ENCODE results near the gene TOMM7. TPM values are rescaled to one million over a fixed set of nuclear protein-coding genes. Genes with fewer than 3 reads are reported as not detected.

Gene TOMM7
- total and polyA plus RNA-seq, 12 donors: 149 to 532 (median 523) TPM

DNA sequence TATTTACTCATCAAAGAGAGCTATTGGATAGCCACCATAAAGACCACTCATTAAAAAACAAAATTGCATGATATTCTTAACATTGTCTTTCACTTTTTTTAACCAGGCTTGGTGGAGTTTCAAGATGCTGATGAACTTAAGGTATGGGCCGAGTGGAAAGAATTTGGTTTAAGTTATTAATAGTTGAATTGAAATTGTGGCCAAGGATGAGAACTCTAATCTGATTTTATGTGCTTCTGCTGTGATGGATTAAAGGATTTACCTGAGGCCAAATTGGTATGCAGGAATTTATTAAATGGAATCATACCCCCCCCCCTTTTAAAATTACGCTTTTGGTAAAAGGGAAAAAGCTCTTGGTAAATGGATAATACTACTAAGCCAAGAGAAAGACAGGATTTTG lies 33.8 kb upstream of the TOMM7 start:
- H3K36me3 ChIP-seq: peaks cover 0 to 49% (median 12%) of the 10 kb centered on the region in 9 donors
- H3K9me3 ChIP-seq: no peaks in the 10 kb centered on the region
- intact Hi-C loops (cut with DNase I): loop anchor here in 8 of 10 donors (5.0 to 10.0 kb wide), 6 partner anchors 34 to 294 kb away; partner anchors contain the start of genes HYCC1 (in 4 of the 8) and TOMM7 (in 1 of the 8)
- H3K27ac ChIP-seq: peak overlapping the region in 8 of 10 donors; percentile 17 to 99 (median 94)
- H3K27me3 ChIP-seq: no peaks in the 10 kb centered on the region
- H3K4me1 ChIP-seq: peaks cover 0 to 54% (median 41%) of the 10 kb centered on the region in 9 donors
- TF ChIP-seq, protein P1, sequence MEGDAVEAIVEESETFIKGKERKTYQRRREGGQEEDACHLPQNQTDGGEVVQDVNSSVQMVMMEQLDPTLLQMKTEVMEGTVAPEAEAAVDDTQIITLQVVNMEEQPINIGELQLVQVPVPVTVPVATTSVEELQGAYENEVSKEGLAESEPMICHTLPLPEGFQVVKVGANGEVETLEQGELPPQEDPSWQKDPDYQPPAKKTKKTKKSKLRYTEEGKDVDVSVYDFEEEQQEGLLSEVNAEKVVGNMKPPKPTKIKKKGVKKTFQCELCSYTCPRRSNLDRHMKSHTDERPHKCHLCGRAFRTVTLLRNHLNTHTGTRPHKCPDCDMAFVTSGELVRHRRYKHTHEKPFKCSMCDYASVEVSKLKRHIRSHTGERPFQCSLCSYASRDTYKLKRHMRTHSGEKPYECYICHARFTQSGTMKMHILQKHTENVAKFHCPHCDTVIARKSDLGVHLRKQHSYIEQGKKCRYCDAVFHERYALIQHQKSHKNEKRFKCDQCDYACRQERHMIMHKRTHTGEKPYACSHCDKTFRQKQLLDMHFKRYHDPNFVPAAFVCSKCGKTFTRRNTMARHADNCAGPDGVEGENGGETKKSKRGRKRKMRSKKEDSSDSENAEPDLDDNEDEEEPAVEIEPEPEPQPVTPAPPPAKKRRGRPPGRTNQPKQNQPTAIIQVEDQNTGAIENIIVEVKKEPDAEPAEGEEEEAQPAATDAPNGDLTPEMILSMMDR (IDR thresholded peaks at IDR 0.05): no peak
- ATAC-seq (no peak), DNase-seq (no peak)
- H3K4me3 ChIP-seq: no peak overlapping the region
- WGBS, 2 donors: 54 to 85% methylated on average over 2 of the region's 2 CpGs

GRCh38 chr7:22855049-22855392 lies 32.4 kb upstream of the TOMM7 start:
- intact Hi-C loops (cut with DNase I): loop anchor here in 8 of 10 donors (2.0 to 10.0 kb wide), 8 partner anchors 32 to 293 kb away; partner anchors contain the start of genes HYCC1 (in 5 of the 8) and TOMM7 (in 2 of the 8)
- Histone ChIP-seq H3K4me1 (peaks cover 0 to 49% (median 41%) of the 10 kb centered on the region in 9 donors), H3K27me3 (no peaks in the 10 kb centered on the region), H3K9me3 (no peaks in the 10 kb centered on the region), H3K36me3 (peaks cover 0 to 38% (median 12%) of the 10 kb centered on the region in 9 donors), H3K27ac (peak overlapping the region; percentile 90 to 99 (median 95)), H3K4me3 (peak overlapping the region; percentile 61 to 87 (median 74))
- no peak for ATAC-seq
- DNase-seq: no peak
- 35 to 41% methylated on average over 9 of the region's 9 CpGs for WGBS, 2 donors
- TF ChIP-seq, protein P1 (IDR thresholded peaks at IDR 0.05): no peak

GRCh38 chr7:22854158-22855048 lies 31.8 kb upstream of the TOMM7 start:
- H3K4me1 ChIP-seq: peaks cover 0 to 45% (median 36%) of the 10 kb centered on the region in 9 donors
- H3K27me3 ChIP-seq: no peaks in the 10 kb centered on the region
- H3K4me3 ChIP-seq: peak overlapping the region; percentile 61 to 87 (median 74)
- ATAC-seq (peak; percentile 84 to 97 (median 88)), DNase-seq (peak; percentile 88 to 89)
- TF ChIP-seq, protein P1 (IDR thresholded peaks at IDR 0.05): peak in 8 of 9 donors; percentile 5 to 97 (median 94)
- WGBS, 2 donors: 0 to 1% methylated on average over 60 to 75 of the region's 76 CpGs
- peaks cover 0 to 34% (median 12%) of the 10 kb centered on the region in 9 donors for H3K36me3 ChIP-seq
- H3K9me3 ChIP-seq: no peaks in the 10 kb centered on the region
- intact Hi-C loops (cut with DNase I): loop anchor here in 8 of 10 donors (1.0 to 10.0 kb wide), 10 partner anchors 32 to 292 kb away; partner anchors contain the start of genes HYCC1 (in 8 of the 8) and TOMM7 (in 2 of the 8)
- H3K27ac ChIP-seq: peak overlapping the region; percentile 90 to 99 (median 95)

DNA sequence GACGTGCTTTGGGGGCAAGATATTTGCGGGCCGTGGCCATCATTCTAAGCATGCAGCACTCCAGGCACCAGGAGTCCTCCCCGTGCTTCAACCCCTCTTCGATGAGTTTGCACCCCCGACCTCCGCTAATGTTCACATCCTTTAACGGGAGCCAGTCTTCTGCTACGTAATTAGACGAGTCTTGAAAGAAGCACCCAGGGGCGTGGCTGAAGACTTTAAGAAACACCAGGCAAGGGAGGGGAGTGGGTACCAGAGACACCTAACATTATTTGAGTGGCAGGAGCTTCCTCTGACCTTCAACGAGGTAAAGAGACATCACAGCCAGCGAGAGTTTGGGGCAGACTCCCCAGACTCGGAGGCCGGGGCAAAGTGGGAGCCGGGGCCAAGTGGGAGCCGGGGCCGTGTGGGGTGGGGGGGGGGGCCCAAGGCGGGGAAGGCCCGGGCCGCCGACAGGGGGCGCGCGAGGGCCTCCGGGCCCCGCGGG lies 31.1 kb upstream of the TOMM7 start:
- 11 to 12% methylated on average over 16 to 28 of the region's 28 CpGs for WGBS, 2 donors
- no peak for DNase-seq
- H3K4me1 ChIP-seq: peaks cover 0 to 41% (median 30%) of the 10 kb centered on the region in 9 donors
- H3K4me3 ChIP-seq: peak overlapping the region; percentile 61 to 87 (median 74)
- ATAC-seq: peak in 2 of 8 donors; percentile 2 to 16
- TF ChIP-seq, protein P1 (IDR thresholded peaks at IDR 0.05): peak in 2 of 9 donors; percentile 87 to 94
- no peaks in the 10 kb centered on the region for H3K27me3 ChIP-seq
- peaks cover 0 to 27% (median 12%) of the 10 kb centered on the region in 9 donors for H3K36me3 ChIP-seq
- no peaks in the 10 kb centered on the region for H3K9me3 ChIP-seq
- peak overlapping the region; percentile 90 to 99 (median 95) for H3K27ac ChIP-seq
- intact Hi-C loops (cut with DNase I): loop anchor here in 8 of 10 donors (1.0 to 10.0 kb wide), 9 partner anchors 31 to 291 kb away; partner anchors contain the start of genes HYCC1 (in 8 of the 8) and TOMM7 (in 1 of the 8)

All from heart right ventricle (tissue), 16 donors.